ENCODE results near the gene HSPBP1.

HSPBP1 gene

GRCh38 chr19:55223291-55224037 is 56.4 kb downstream of the HSPBP1 start:
- DNase-seq (ENCODE audit: extremely low read depth in 1 of 2, low read depth in 1 of 2), result no peak

GRCh38 chr19:55220525-55220924 is 59.4 kb downstream of the HSPBP1 start:
- no peak for DNase-seq (ENCODE audit: extremely low read depth in 1 of 2, low read depth in 1 of 2)

GRCh38 chr19:55216461-55217198 is 63.3 kb downstream of the HSPBP1 start:
- DNase-seq (ENCODE audit: extremely low read depth in 1 of 2, low read depth in 1 of 2), result peak in 1 of 2 donors; percentile 15

GRCh38 chr19:55213547-55213946 is 66.4 kb downstream of the HSPBP1 start:
- DNase-seq (ENCODE audit: extremely low read depth in 1 of 2, low read depth in 1 of 2), result no peak

GRCh38 chr19:55212447-55212846 is 67.5 kb downstream of the HSPBP1 start:
- peak in 1 of 2 donors; percentile 9 for DNase-seq (ENCODE audit: extremely low read depth in 1 of 2, low read depth in 1 of 2)
